ENCODE measurements around the gene ENTPD7.

Gene ENTPD7

GRCh38 chr10:99748823-99749451, 89.6 kb downstream of the ENTPD7 start:
- no peak for DNase-seq (ENCODE audit: low read depth)

GRCh38 chr10:99750641-99751040, 91.3 kb downstream of the ENTPD7 start:
- DNase-seq (ENCODE audit: low read depth): no peak

DNA sequence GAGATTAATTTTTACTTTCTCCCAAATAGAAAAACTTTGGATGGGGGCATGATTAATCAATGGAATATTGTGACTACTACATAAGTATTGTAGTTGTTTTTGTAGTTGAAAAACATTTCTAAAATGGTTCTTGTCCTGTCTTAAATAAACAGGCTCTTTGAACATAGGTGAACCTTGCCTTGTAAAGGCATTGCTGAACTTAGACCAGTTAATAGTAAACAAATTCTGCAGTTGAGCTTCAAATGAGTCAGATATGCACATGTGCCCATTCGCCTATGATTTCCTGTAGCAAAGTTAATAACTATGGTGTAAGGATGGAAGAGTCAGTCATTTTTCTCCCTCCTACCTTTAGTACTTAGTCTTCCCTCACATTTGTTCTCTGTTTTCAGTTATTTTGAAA, 95.4 kb downstream of the ENTPD7 start:
- peak; percentile 74 for DNase-seq (ENCODE audit: low read depth)

Measured in ELR (cell line).